Astrocyte of the spinal cord (primary cell): ENCODE results near the gene NT5DC2.

ENCODE experiments used
- DNase-seq: peaks from one replicate; pipeline ENCODE4 v3.0.0; 2011; ENCODE audit warnings: low read depth, low spot score
- H3K4me3 ChIP-seq: 2 replicates; pipeline ENCODE4 v1.5.1; 2011; ENCODE audit warnings: low read depth, mild to moderate bottlenecking, low read length, moderate library complexity
- CTCF ChIP-seq: IDR thresholded peaks from 2 replicates; pipeline ENCODE4 v1.5.1; 2012; ENCODE audit warnings: low read depth, mild to moderate bottlenecking, low read length, inconsistent platforms
- in situ Hi-C: cut with HindIII; loops from 2 replicates; pipeline ENCODE4 v1.10.0; 2017; ENCODE audit warnings: low sequenced_read_pairs

Gene NT5DC2

GRCh38 chr3:52502808-52503350 is 30.8 kb downstream of the NT5DC2 start:
- DNase-seq: no peak
- in situ Hi-C loops: no loop called here
- no peak overlapping the region for H3K4me3 ChIP-seq
- no peak for TF ChIP-seq CTCF

DNA sequence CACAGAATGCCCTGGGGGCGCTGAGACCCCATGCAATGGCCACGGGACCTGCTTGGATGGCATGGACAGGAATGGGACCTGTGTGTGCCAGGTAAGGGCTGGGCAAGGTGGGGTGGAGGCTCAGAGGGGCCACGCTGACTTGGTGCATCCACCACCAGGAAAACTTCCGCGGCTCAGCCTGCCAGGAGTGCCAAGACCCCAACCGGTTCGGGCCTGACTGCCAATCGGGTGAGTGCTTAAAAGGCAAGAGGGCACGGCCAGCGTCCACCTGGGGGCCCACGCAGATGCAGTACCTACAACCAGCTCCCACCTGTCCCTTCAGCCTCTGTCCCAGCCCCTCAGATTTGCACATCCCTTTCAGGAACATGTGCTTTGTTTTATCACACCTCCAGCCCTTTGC is 31.7 kb downstream of the NT5DC2 start:
- in situ Hi-C loops: no loop called here
- DNase-seq: no peak
- H3K4me3 ChIP-seq: no peak overlapping the region
- TF ChIP-seq CTCF: no peak

DNA sequence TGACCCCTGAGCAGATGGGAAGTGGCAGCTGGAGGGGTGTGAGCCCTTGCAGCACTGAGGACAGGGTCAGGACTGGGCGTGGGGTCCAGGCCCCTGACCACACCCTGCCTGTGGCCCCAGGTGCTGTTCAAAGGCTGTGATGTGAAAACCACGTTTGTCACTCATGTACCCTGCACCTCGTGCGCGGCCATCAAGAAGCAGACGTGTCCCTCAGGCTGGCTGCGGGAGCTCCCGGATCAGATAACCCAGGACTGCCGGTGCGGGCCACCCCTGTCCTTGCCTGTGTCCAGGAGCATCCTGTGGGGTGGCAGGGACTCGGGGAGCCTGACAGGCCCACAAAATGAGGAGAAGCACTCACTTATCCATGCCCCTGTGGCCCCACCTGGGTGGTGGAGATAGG is 32.6 kb downstream of the NT5DC2 start:
- H3K4me3 ChIP-seq: no peak overlapping the region
- in situ Hi-C loops: no loop called here
- no peak for TF ChIP-seq CTCF
- DNase-seq: no peak

DNA sequence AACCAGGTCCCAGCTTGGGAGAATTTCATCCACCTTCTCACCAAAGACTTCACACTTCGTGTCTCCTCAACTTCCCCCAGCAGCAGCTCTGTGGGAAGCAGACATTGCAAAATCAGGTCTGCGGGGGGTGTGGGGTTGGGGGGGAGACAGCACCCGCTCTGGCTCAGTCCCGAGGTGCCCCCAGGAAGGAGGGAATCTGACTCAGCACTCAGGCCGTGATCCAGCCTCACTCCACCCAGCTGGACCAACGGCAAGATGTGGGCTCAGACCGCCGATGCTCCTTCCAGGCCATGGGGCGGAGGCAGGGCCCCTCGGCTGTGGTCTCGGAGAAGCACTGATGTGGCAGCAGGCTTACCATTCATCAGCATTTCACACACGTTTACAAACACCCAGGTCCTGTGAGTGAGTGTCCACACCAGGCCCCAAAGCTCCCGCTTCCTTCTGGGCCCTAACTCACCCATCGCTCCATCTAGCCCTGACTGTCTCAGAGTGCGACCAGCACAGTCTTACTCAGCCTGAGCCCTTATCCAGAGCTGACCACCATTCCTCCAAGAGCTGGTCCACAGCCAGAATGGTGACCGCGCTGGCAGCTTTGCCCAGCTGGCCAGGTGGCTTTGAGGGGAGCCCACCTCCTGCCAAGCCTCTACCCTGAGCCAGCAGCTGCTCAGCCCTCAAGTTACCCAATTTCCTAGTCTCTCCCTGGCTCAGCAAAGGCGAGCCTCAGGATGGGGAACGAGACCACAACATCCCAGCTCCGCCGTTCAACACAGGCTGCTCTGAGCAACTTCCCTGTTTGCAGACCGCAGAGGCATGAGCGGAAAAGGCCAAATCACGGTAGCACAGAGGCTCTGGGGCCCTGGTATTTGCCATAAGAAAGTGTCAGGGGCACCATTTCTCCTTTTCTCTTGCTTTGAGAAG is 35.3 kb downstream of the NT5DC2 start:
- in situ Hi-C loops: no loop called here
- no peak overlapping the region for H3K4me3 ChIP-seq
- DNase-seq: peak; percentile 68
- no peak for TF ChIP-seq CTCF

- in situ Hi-C loops: no loop called here
- DNase-seq: peak; percentile 30
- H3K4me3 ChIP-seq: no peak overlapping the region
- TF ChIP-seq CTCF: no peak
Observed at GRCh38 chr3:52495777-52496602, 37.7 kb downstream of the NT5DC2 start.

GRCh38 chr3:52494886-52495495 is 38.7 kb downstream of the NT5DC2 start, which contains the start of gene STAB1:
Gene STAB1 (plus strand): TSS chr3:52495338. CDS start chr3:52495414, 76 bp downstream.
- H3K4me3 ChIP-seq: no peak within 1 kb of the TSS
- in situ Hi-C loops: no loop called here
- DNase-seq: no peak
- no peak for TF ChIP-seq CTCF
